OCI-LY3 (cell line): ENCODE measurements around the gene JAKMIP2.

ENCODE experiments used
- CTCF ChIP-seq: fragments of 200-600, 300-600 bp; sonication (generic); IDR thresholded peaks from 2 replicates; pipeline ENCODE4 v1.5.1; 2014; ENCODE audit warnings: antibody characterized with exemption, low read length, low read depth
- EZH2phosphoT487 ChIP-seq: fragments of 200-600 bp; shearing (Covaris generic); IDR thresholded peaks from 2 replicates; pipeline ENCODE4 v1.6.1; 2018; ENCODE audit warnings: antibody characterized with exemption, mixed run types, low read depth

GRCh38 chr5:147559749-147560148 is 222.8 kb downstream of the JAKMIP2 start:
- TF ChIP-seq EZH2phosphoT487: no peak
- no peak for TF ChIP-seq CTCF
